NK-92 treated with Interleukin-12 subunit alpha and Interleukin-12 subunit beta, amount 100 ng/mL, for 24 hours (cell line): ENCODE results near the gene PIK3IP1.

ENCODE experiments used
- DNase-seq: peaks from one replicate; lab custom pipeline; 2025; lab: John Stamatoyannopoulos, UW

The PIK3IP1 gene

GRCh38 chr22:31308181-31308580, 15.9 kb upstream of the PIK3IP1 start:
- no peak for DNase-seq

GRCh38 chr22:31305194-31305593, 12.9 kb upstream of the PIK3IP1 start:
- no peak for DNase-seq

- DNase-seq, result no peak
Observed at GRCh38 chr22:31302537-31302936, 10.2 kb upstream of the PIK3IP1 start.

GRCh38 chr22:31302006-31302405, 9.7 kb upstream of the PIK3IP1 start:
- no peak for DNase-seq

- no peak for DNase-seq
Observed at GRCh38 chr22:31300896-31301295, 8.6 kb upstream of the PIK3IP1 start.

- no peak for DNase-seq
Observed at GRCh38 chr22:31295831-31296657, 3.8 kb upstream of the PIK3IP1 start.

- DNase-seq, result no peak
Observed at GRCh38 chr22:31295360-31295759, 3.1 kb upstream of the PIK3IP1 start.

GRCh38 chr22:31291481-31292235, 630 bp downstream of the PIK3IP1 start:
- no peak for DNase-seq

- DNase-seq, result peak; percentile 82
Observed at GRCh38 chr22:31290494-31291471, 1.5 kb downstream of the PIK3IP1 start.

GRCh38 chr22:31289344-31289743, 2.9 kb downstream of the PIK3IP1 start:
- DNase-seq, result no peak

- no peak for DNase-seq
Observed at GRCh38 chr22:31288496-31289240, 3.6 kb downstream of the PIK3IP1 start.

GRCh38 chr22:31287818-31288495, 4.3 kb downstream of the PIK3IP1 start:
- DNase-seq, result no peak

GRCh38 chr22:31286360-31287255, 5.7 kb downstream of the PIK3IP1 start:
- peak; percentile 11 for DNase-seq

- no peak for DNase-seq
Observed at GRCh38 chr22:31284281-31285155, 7.8 kb downstream of the PIK3IP1 start.

GRCh38 chr22:31282748-31283468, 9.4 kb downstream of the PIK3IP1 start:
- no peak for DNase-seq

- no peak for DNase-seq
Observed at GRCh38 chr22:31281733-31282132, 10.6 kb downstream of the PIK3IP1 start.

- no peak for DNase-seq
Observed at GRCh38 chr22:31279821-31280505, 12.3 kb downstream of the PIK3IP1 start.

GRCh38 chr22:31279327-31279669, 13.0 kb downstream of the PIK3IP1 start:
- no peak for DNase-seq
